ENCODE measurements around the gene IPO11.

The IPO11 gene

DNA sequence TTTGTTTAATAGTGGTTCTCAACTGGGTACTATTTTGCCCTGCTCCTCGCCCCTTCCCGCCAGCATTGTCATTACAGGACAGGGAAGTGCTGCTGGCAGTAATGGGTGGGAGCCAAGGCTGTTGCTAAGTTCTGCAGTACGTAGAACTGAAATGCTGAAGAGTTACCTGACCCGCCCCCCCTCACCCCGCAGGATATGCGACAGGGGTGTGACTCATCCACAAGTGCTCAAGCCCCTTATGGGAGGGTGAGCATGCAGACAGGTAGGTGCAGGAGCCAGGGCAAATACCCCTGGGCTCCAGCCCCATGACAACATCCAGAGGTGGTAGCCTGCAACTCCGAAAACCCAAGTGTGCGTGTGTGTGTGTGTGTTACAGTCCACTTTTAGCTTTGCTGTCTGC is 201.8 kb downstream of the IPO11 start (continued):
- TF ChIP-seq, protein P1, sequence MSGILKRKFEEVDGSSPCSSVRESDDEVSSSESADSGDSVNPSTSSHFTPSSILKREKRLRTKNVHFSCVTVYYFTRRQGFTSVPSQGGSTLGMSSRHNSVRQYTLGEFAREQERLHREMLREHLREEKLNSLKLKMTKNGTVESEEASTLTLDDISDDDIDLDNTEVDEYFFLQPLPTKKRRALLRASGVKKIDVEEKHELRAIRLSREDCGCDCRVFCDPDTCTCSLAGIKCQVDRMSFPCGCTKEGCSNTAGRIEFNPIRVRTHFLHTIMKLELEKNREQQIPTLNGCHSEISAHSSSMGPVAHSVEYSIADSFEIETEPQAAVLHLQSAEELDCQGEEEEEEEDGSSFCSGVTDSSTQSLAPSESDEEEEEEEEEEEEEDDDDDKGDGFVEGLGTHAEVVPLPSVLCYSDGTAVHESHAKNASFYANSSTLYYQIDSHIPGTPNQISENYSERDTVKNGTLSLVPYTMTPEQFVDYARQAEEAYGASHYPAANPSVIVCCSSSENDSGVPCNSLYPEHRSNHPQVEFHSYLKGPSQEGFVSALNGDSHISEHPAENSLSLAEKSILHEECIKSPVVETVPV (CRISPR knock-in tag; IDR thresholded peaks at IDR 0.05), result no peak

DNA sequence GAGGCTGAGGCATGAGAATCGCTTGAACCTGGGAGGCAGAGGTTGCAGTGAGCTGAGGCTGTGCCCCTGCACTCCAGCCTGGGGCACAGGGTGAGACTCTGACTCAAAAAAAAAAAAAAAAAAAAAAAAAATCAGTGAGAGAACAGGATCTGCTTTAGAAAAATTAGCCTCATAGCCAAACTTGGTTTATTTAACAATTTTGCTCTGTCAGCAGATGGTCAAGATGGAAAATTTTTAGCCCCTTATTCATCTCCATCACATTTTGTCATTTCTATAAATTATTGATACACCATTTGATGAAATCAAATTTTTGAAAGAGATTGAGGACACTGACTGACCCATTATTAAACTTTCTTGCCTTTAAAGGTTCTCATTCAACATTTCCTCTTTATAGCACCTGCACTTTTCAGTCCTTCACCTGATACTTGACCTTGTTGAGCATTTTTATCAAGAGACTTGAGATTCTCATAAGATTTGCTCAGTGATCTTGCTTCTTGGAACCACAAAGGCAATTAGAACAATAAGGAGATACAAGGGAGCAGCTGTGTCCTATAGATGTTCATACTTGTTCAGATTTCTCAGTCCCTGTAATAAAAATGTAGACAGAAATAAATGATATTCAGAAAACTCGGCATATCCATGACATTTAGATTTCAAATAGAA is 204.2 kb downstream of the IPO11 start:
- no peak for TF ChIP-seq ZNF565 (CRISPR knock-in tag; conservative IDR thresholded peaks at IDR 0.05; ENCODE audit: low read depth)

DNA sequence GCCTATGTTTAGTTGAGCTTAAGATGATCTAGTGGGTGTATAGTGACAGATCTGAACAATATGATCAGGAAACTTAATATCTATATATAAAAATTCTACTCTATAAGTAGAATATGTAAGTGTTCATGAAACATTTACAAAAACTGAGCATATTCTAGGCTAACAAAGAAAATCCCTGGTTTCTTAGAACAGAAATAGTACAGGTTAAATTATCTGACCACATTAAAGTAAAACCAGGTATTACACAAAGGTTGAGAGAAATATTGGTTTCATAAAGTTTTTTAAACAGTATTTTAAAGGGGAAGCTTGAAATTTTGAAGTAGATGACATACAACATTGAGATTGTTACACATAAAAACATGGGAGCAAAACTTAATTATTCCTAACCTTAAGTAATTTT is 205.4 kb downstream of the IPO11 start:
- ATAC-seq, result no peak
- TF ChIP-seq OSR1 (CRISPR knock-in tag; IDR thresholded peaks at IDR 0.05) (no peak), CSDC2 (CRISPR knock-in tag; IDR thresholded peaks at IDR 0.05) (no peak), PPARA (CRISPR knock-in tag; IDR thresholded peaks at IDR 0.05; ENCODE audit: borderline replicate concordance) (no peak), ARNTL (CRISPR knock-in tag; IDR thresholded peaks at IDR 0.05; ENCODE audit: borderline replicate concordance, low read depth) (no peak), ZNF8 (CRISPR knock-in tag; IDR thresholded peaks at IDR 0.05) (no peak)
- TF ChIP-seq, protein P2, sequence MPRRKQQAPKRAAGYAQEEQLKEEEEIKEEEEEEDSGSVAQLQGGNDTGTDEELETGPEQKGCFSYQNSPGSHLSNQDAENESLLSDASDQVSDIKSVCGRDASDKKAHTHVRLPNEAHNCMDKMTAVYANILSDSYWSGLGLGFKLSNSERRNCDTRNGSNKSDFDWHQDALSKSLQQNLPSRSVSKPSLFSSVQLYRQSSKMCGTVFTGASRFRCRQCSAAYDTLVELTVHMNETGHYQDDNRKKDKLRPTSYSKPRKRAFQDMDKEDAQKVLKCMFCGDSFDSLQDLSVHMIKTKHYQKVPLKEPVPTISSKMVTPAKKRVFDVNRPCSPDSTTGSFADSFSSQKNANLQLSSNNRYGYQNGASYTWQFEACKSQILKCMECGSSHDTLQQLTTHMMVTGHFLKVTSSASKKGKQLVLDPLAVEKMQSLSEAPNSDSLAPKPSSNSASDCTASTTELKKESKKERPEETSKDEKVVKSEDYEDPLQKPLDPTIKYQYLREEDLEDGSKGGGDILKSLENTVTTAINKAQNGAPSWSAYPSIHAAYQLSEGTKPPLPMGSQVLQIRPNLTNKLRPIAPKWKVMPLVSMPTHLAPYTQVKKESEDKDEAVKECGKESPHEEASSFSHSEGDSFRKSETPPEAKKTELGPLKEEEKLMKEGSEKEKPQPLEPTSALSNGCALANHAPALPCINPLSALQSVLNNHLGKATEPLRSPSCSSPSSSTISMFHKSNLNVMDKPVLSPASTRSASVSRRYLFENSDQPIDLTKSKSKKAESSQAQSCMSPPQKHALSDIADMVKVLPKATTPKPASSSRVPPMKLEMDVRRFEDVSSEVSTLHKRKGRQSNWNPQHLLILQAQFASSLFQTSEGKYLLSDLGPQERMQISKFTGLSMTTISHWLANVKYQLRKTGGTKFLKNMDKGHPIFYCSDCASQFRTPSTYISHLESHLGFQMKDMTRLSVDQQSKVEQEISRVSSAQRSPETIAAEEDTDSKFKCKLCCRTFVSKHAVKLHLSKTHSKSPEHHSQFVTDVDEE (CRISPR knock-in tag; IDR thresholded peaks at IDR 0.05), result no peak

More for the DNA sequence above, 204.2 kb downstream of the IPO11 start:
- ATAC-seq, result no peak

DNA sequence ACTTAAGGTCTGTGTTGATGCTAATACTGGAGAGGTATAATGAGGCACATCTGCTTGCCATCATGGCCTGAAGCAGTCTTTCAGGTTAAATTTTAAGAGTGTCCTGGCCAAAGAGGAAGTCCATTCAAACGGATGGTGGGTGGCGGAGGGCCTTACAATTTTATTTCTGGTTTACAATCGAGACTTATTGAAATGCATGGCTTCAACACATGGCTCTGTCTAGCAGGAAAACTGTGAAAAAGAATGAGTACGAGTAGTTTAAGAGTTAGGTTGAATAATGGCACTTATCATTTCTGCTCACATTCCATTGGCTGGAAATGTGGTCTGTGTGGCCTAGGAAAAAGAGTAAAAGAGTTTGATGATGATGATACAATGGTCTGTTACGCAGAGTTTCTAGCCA is 208.2 kb downstream of the IPO11 start:
- ATAC-seq, result no peak
- no peak for TF ChIP-seq ZC3H10 (CRISPR knock-in tag; IDR thresholded peaks at IDR 0.05)
- no peak for TF ChIP-seq RARB (CRISPR knock-in tag; IDR thresholded peaks at IDR 0.05)
- no peak for TF ChIP-seq CSDC2 (CRISPR knock-in tag; IDR thresholded peaks at IDR 0.05)
- TF ChIP-seq ZNF70 (CRISPR knock-in tag; IDR thresholded peaks at IDR 0.05), result no peak
- no peak for TF ChIP-seq ZFP3 (CRISPR knock-in tag; IDR thresholded peaks at IDR 0.05)
- TF ChIP-seq ZFP30 (CRISPR knock-in tag; IDR thresholded peaks at IDR 0.05), result no peak
- TF ChIP-seq TOX (CRISPR knock-in tag; IDR thresholded peaks at IDR 0.05; ENCODE audit: borderline replicate concordance), result no peak

DNA sequence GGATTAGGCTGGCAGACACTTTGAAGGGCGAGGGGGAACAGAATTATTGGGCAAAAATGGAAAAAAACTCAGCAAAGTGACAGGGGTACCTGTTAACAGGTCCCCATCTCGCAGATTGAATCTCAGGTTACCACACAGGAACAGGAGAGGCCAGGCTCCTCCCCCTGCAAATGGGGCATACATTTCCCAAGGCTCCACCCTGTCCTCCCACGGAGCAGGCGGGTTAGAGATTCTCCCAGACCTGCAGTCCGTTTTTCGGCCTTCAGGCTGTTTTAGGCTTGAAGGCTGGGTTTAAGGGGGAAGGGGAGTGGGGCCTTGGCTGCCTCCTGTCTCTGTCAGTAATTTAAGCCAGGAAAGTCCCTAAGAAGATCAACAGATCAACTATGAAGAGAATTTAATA is 208.7 kb downstream of the IPO11 start:
- TF ChIP-seq OSR1 (CRISPR knock-in tag; IDR thresholded peaks at IDR 0.05) (no peak), ESRRG (CRISPR knock-in tag; IDR thresholded peaks at IDR 0.05) (no peak), ZFP3 (CRISPR knock-in tag; IDR thresholded peaks at IDR 0.05) (no peak), PPARA (CRISPR knock-in tag; IDR thresholded peaks at IDR 0.05; ENCODE audit: borderline replicate concordance) (no peak), ZC3H10 (CRISPR knock-in tag; IDR thresholded peaks at IDR 0.05) (no peak), GLIS3 (CRISPR knock-in tag; IDR thresholded peaks at IDR 0.05) (no peak), ZNF565 (CRISPR knock-in tag; conservative IDR thresholded peaks at IDR 0.05; ENCODE audit: low read depth) (no peak), CSDC2 (CRISPR knock-in tag; IDR thresholded peaks at IDR 0.05) (no peak), BACH2 (CRISPR knock-in tag; IDR thresholded peaks at IDR 0.05; ENCODE audit: borderline replicate concordance) (no peak), ZNF70 (CRISPR knock-in tag; IDR thresholded peaks at IDR 0.05) (no peak), ARNTL (CRISPR knock-in tag; IDR thresholded peaks at IDR 0.05; ENCODE audit: borderline replicate concordance, low read depth) (no peak)
- TF ChIP-seq, protein P3, sequence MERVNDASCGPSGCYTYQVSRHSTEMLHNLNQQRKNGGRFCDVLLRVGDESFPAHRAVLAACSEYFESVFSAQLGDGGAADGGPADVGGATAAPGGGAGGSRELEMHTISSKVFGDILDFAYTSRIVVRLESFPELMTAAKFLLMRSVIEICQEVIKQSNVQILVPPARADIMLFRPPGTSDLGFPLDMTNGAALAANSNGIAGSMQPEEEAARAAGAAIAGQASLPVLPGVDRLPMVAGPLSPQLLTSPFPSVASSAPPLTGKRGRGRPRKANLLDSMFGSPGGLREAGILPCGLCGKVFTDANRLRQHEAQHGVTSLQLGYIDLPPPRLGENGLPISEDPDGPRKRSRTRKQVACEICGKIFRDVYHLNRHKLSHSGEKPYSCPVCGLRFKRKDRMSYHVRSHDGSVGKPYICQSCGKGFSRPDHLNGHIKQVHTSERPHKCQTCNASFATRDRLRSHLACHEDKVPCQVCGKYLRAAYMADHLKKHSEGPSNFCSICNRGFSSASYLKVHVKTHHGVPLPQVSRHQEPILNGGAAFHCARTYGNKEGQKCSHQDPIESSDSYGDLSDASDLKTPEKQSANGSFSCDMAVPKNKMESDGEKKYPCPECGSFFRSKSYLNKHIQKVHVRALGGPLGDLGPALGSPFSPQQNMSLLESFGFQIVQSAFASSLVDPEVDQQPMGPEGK (CRISPR knock-in tag; IDR thresholded peaks at IDR 0.05; ENCODE audit: borderline replicate concordance), result no peak
- TF ChIP-seq, protein P4, sequence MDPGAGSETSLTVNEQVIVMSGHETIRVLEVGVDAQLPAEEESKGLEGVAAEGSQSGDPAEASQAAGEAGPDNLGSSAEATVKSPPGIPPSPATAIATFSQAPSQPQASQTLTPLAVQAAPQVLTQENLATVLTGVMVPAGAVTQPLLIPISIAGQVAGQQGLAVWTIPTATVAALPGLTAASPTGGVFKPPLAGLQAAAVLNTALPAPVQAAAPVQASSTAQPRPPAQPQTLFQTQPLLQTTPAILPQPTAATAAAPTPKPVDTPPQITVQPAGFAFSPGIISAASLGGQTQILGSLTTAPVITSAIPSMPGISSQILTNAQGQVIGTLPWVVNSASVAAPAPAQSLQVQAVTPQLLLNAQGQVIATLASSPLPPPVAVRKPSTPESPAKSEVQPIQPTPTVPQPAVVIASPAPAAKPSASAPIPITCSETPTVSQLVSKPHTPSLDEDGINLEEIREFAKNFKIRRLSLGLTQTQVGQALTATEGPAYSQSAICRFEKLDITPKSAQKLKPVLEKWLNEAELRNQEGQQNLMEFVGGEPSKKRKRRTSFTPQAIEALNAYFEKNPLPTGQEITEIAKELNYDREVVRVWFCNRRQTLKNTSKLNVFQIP (CRISPR knock-in tag; IDR thresholded peaks at IDR 0.05; ENCODE audit: borderline replicate concordance, low read depth), result no peak
- no peak for ATAC-seq
